ENCODE data around the gene LRRC25.
"Not testable (repeated sequence)": the region's sequence is repeated elsewhere in the genome, so short reads cannot be mapped to it uniquely, and the experiment has no call there.

The LRRC25 gene

GRCh38 chr19:18353378-18354005 is 43.9 kb downstream of the LRRC25 start:
- TF ChIP-seq CTCF (IDR thresholded peaks at IDR 0.05; ENCODE audit: low read depth, low read length) (no peak), EZH2phosphoT487 (IDR thresholded peaks at IDR 0.05; ENCODE audit: low read depth) (no peak)
- Histone ChIP-seq H3K9ac (ENCODE audit: low read length) (no peak overlapping the region), H3K27ac (ENCODE audit: low read length) (no peak overlapping the region), H2AFZ (ENCODE audit: low read depth, low read length) (no peak overlapping the region), H4K20me1 (ENCODE audit: insufficient read depth, low read length) (no peaks in the 10 kb centered on the region), H3K9me3 (ENCODE audit: insufficient read depth, low read length) (no peaks in the 10 kb centered on the region), H3K4me2 (ENCODE audit: low read length) (no peak overlapping the region), H3K79me2 (ENCODE audit: low read length) (no peaks in the 10 kb centered on the region), H3K4me3 (ENCODE audit: low read length) (no peak overlapping the region), H3K27me3 (ENCODE audit: low read depth, low read length) (no peaks in the 10 kb centered on the region), H3K36me3 (replicated peaks; ENCODE audit: low read depth, low read length) (peaks cover 14% of the 10 kb centered on the region), H3K4me1 (ENCODE audit: low read length) (peaks cover 3% of the 10 kb centered on the region; the same call in 1 of the 2 replicates)

- H3K4me1 ChIP-seq (ENCODE audit: low read length), result peaks cover 3% of the 10 kb centered on the region; the same call in 1 of the 2 replicates
- no peaks in the 10 kb centered on the region for H3K79me2 ChIP-seq (ENCODE audit: low read length)
- H3K27ac ChIP-seq (ENCODE audit: low read length), result no peak overlapping the region
- TF ChIP-seq EZH2phosphoT487 (IDR thresholded peaks at IDR 0.05; ENCODE audit: low read depth) (no peak), CTCF (IDR thresholded peaks at IDR 0.05; ENCODE audit: low read depth, low read length) (no peak)
- H2AFZ ChIP-seq (ENCODE audit: low read depth, low read length), result no peak overlapping the region
- H3K36me3 ChIP-seq (replicated peaks; ENCODE audit: low read depth, low read length), result peaks cover 3% of the 10 kb centered on the region
- H3K9me3 ChIP-seq (ENCODE audit: insufficient read depth, low read length), result no peaks in the 10 kb centered on the region
- no peak overlapping the region for H3K4me3 ChIP-seq (ENCODE audit: low read length)
- no peak overlapping the region for H3K4me2 ChIP-seq (ENCODE audit: low read length)
- H3K27me3 ChIP-seq (ENCODE audit: low read depth, low read length), result no peaks in the 10 kb centered on the region
- no peak overlapping the region for H3K9ac ChIP-seq (ENCODE audit: low read length)
- H4K20me1 ChIP-seq (ENCODE audit: insufficient read depth, low read length), result no peaks in the 10 kb centered on the region
Measured at GRCh38 chr19:18351544-18351943, 45.9 kb downstream of the LRRC25 start.

- H3K27me3 ChIP-seq (ENCODE audit: low read depth, low read length), result no peaks in the 10 kb centered on the region
- peaks cover 3% of the 10 kb centered on the region for H3K36me3 ChIP-seq (replicated peaks; ENCODE audit: low read depth, low read length)
- TF ChIP-seq EZH2phosphoT487 (IDR thresholded peaks at IDR 0.05; ENCODE audit: low read depth), result no peak
- no peak for TF ChIP-seq CTCF (IDR thresholded peaks at IDR 0.05; ENCODE audit: low read depth, low read length)
- no peaks in the 10 kb centered on the region for H3K79me2 ChIP-seq (ENCODE audit: low read length)
- H4K20me1 ChIP-seq (ENCODE audit: insufficient read depth, low read length), result no peaks in the 10 kb centered on the region
- H3K27ac ChIP-seq (ENCODE audit: low read length), result no peak overlapping the region
- H3K4me3 ChIP-seq (ENCODE audit: low read length), result no peak overlapping the region
- H3K9ac ChIP-seq (ENCODE audit: low read length), result no peak overlapping the region
- H3K9me3 ChIP-seq (ENCODE audit: insufficient read depth, low read length), result no peaks in the 10 kb centered on the region
- H3K4me1 ChIP-seq (ENCODE audit: low read length), result peaks cover 3% of the 10 kb centered on the region; the same call in 1 of the 2 replicates
- H3K4me2 ChIP-seq (ENCODE audit: low read length), result no peak overlapping the region
- no peak overlapping the region for H2AFZ ChIP-seq (ENCODE audit: low read depth, low read length)
Measured at GRCh38 chr19:18350490-18350889, 46.9 kb downstream of the LRRC25 start.

GRCh38 chr19:18349524-18350128 is 47.8 kb downstream of the LRRC25 start:
- no peak overlapping the region for H3K9ac ChIP-seq (ENCODE audit: low read length)
- peaks cover 3% of the 10 kb centered on the region for H3K36me3 ChIP-seq (replicated peaks; ENCODE audit: low read depth, low read length)
- H4K20me1 ChIP-seq (ENCODE audit: insufficient read depth, low read length), result no peaks in the 10 kb centered on the region
- peaks cover 3% of the 10 kb centered on the region; the same call in 1 of the 2 replicates for H3K4me1 ChIP-seq (ENCODE audit: low read length)
- no peak overlapping the region for H3K27ac ChIP-seq (ENCODE audit: low read length)
- H2AFZ ChIP-seq (ENCODE audit: low read depth, low read length), result no peak overlapping the region
- no peaks in the 10 kb centered on the region for H3K9me3 ChIP-seq (ENCODE audit: insufficient read depth, low read length)
- no peak for TF ChIP-seq EZH2phosphoT487 (IDR thresholded peaks at IDR 0.05; ENCODE audit: low read depth)
- peak; percentile 96 for TF ChIP-seq CTCF (IDR thresholded peaks at IDR 0.05; ENCODE audit: low read depth, low read length)
- H3K4me3 ChIP-seq (ENCODE audit: low read length), result no peak overlapping the region
- no peaks in the 10 kb centered on the region for H3K27me3 ChIP-seq (ENCODE audit: low read depth, low read length)
- no peak overlapping the region for H3K4me2 ChIP-seq (ENCODE audit: low read length)
- no peaks in the 10 kb centered on the region for H3K79me2 ChIP-seq (ENCODE audit: low read length)

GRCh38 chr19:18348818-18349339 is 48.5 kb downstream of the LRRC25 start:
- H3K79me2 ChIP-seq (ENCODE audit: low read length); H3K4me3 ChIP-seq (ENCODE audit: low read length); H3K4me2 ChIP-seq (ENCODE audit: low read length); H2AFZ ChIP-seq (ENCODE audit: low read depth, low read length); H4K20me1 ChIP-seq (ENCODE audit: insufficient read depth, low read length); H3K27me3 ChIP-seq (ENCODE audit: low read depth, low read length); H3K27ac ChIP-seq (ENCODE audit: low read length); H3K4me1 ChIP-seq (ENCODE audit: low read length); H3K9ac ChIP-seq (ENCODE audit: low read length); H3K36me3 ChIP-seq (replicated peaks; ENCODE audit: low read depth, low read length); H3K9me3 ChIP-seq (ENCODE audit: insufficient read depth, low read length): not testable (repeated sequence)

Measured in OCI-LY3 (cell line).